H9 (cell line): ENCODE results near the gene ARHGDIA. TPM values are rescaled to one million over a fixed set of nuclear protein-coding genes. Genes with fewer than 3 reads are reported as not detected.

Experiments used
- DNase-seq: peaks from one replicate; pipeline ENCODE4 v3.0.0-alpha.2; 2017
- H2AFZ ChIP-seq: one replicate; pipeline ENCODE4 v1.6.1; 2013; ENCODE audit warnings: mild to moderate bottlenecking, low read length, control low read depth, moderate library complexity
- H2AK5ac ChIP-seq: 2 replicates; pipeline ENCODE4 v1.6.1; 2013; ENCODE audit warnings: low read length, control low read depth, mixed read lengths; ENCODE audit not compliant: insufficient read length
- H2BK120ac ChIP-seq: one replicate; pipeline ENCODE4 v1.6.1; 2013; ENCODE audit warnings: low read depth, mild to moderate bottlenecking, low read length, control low read depth, inconsistent platforms; ENCODE audit not compliant: poor library complexity, severe bottlenecking
- H2BK12ac ChIP-seq: 2 replicates; pipeline ENCODE4 v1.6.1; 2013; ENCODE audit warnings: low read length, control low read depth, mixed read lengths, low read depth; ENCODE audit not compliant: insufficient read length
- H2BK15ac ChIP-seq: 2 replicates; pipeline ENCODE4 v1.6.1; 2013; ENCODE audit warnings: low read depth, low read length, control low read depth
- H2BK20ac ChIP-seq: one replicate; pipeline ENCODE4 v1.6.1; 2013; ENCODE audit warnings: low read depth, mild to moderate bottlenecking, low read length, control low read depth, inconsistent platforms; ENCODE audit not compliant: poor library complexity, severe bottlenecking
- H2BK5ac ChIP-seq: 2 replicates; pipeline ENCODE4 v1.6.1; 2013; ENCODE audit warnings: low read length, control low read depth, mixed read lengths; ENCODE audit not compliant: insufficient read length
- H3K14ac ChIP-seq: 2 replicates; pipeline ENCODE4 v1.6.1; 2013; ENCODE audit warnings: low read length, control low read depth; ENCODE audit not compliant: insufficient read depth
- H3K18ac ChIP-seq: 2 replicates; pipeline ENCODE4 v1.6.1; 2013; ENCODE audit warnings: low read depth, mild to moderate bottlenecking, mixed read lengths, low read length, control low read depth; ENCODE audit not compliant: insufficient read length
- H3K23ac ChIP-seq: 2 replicates; pipeline ENCODE4 v1.6.1; 2013; ENCODE audit warnings: low read length, control low read depth, mixed read lengths, low read depth; ENCODE audit not compliant: insufficient read length
- H3K23me2 ChIP-seq: 2 replicates; pipeline ENCODE4 v1.6.1; 2013; ENCODE audit warnings: low read depth, mild to moderate bottlenecking, mixed read lengths, low read length, control low read depth; ENCODE audit not compliant: insufficient read length, poor library complexity, severe bottlenecking
- H3K27ac ChIP-seq: 2 replicates; pipeline ENCODE4 v1.5.1; 2013; ENCODE audit warnings: low read length, control low read depth, mixed read lengths, low read depth; ENCODE audit not compliant: insufficient read length
- H3K27me3 ChIP-seq: 2 replicates; pipeline ENCODE4 v1.6.1; 2013; ENCODE audit warnings: low read length, control low read depth, inconsistent platforms; ENCODE audit not compliant: insufficient read depth
- H3K4ac ChIP-seq: 2 replicates; pipeline ENCODE4 v1.6.1; 2013; ENCODE audit warnings: low read depth, mild to moderate bottlenecking, control low read depth, inconsistent platforms, low read length, moderate library complexity
- H3K4me1 ChIP-seq: 2 replicates; pipeline ENCODE4 v1.6.1; 2013; ENCODE audit warnings: low read length, control low read depth, inconsistent platforms; ENCODE audit not compliant: insufficient read depth
- H3K4me2 ChIP-seq: 2 replicates; pipeline ENCODE4 v1.6.1; 2013; ENCODE audit warnings: low read length, control low read depth, mixed read lengths; ENCODE audit not compliant: insufficient read length, insufficient read depth
- H3K56ac ChIP-seq: 2 replicates; pipeline ENCODE4 v1.6.1; 2013; ENCODE audit warnings: low read depth, mild to moderate bottlenecking, mixed read lengths, low read length, control low read depth; ENCODE audit not compliant: insufficient read length
- H3K79me1 ChIP-seq: 2 replicates; pipeline ENCODE4 v1.6.1; 2013; ENCODE audit warnings: low read depth, mild to moderate bottlenecking, moderate library complexity, low read length, control low read depth, inconsistent platforms; ENCODE audit not compliant: insufficient read depth, poor library complexity, severe bottlenecking
- H3K79me2 ChIP-seq: 2 replicates; pipeline ENCODE4 v1.6.1; 2013; ENCODE audit warnings: low read length, control low read depth, inconsistent platforms; ENCODE audit not compliant: insufficient read depth
- H3K9ac ChIP-seq: 2 replicates; pipeline ENCODE4 v1.6.1; 2013; ENCODE audit warnings: low read length, control low read depth, mixed read lengths; ENCODE audit not compliant: insufficient read length; ENCODE audit errors: extremely low read depth
- H3K9me3 ChIP-seq: one replicate; pipeline ENCODE4 v1.6.1; 2013; ENCODE audit warnings: low read depth, low read length, inconsistent platforms; ENCODE audit not compliant: control insufficient read depth
- H3T11ph ChIP-seq: one replicate; pipeline ENCODE4 v1.6.1; 2013; ENCODE audit warnings: mild to moderate bottlenecking, low read length, control low read depth, inconsistent platforms
- H4K20me1 ChIP-seq: one replicate; pipeline ENCODE4 v1.6.1; 2013; ENCODE audit not compliant: control insufficient read depth, insufficient read length, insufficient read depth
- H4K5ac ChIP-seq: 2 replicates; pipeline ENCODE4 v1.6.1; 2013; ENCODE audit warnings: low read depth, mild to moderate bottlenecking, mixed read lengths, low read length, control low read depth; ENCODE audit not compliant: insufficient read length
- H4K8ac ChIP-seq: replicated peaks from 2 replicates; pipeline ENCODE4 v1.6.1; 2013; ENCODE audit warnings: low read length, control low read depth, mixed read lengths, low read depth; ENCODE audit not compliant: insufficient read length
- H4K91ac ChIP-seq: 2 replicates; pipeline ENCODE4 v1.6.1; 2013; ENCODE audit warnings: low read depth, mild to moderate bottlenecking, moderate library complexity, mixed read lengths, low read length, control low read depth; ENCODE audit not compliant: insufficient read length
- H3K27ac Mint-ChIP-seq, 3 experiments: 2 replicates in 2 of 3; 3 replicates in 1 of 3; pipeline ENCODE4 v1.8.0; 2020 to 2021; ENCODE audit warnings: mixed read lengths in 3 of 3, mild to moderate bottlenecking in 1 of 3, moderate library complexity in 1 of 3
- H3K27me3 Mint-ChIP-seq: 2 replicates; pipeline ENCODE4 v1.8.0; 2021; ENCODE audit warnings: low read depth, mild to moderate bottlenecking, moderate library complexity, mixed read lengths
- H3K36me3 Mint-ChIP-seq, 3 experiments: 2 replicates in 2 of 3; 3 replicates in 1 of 3; pipeline ENCODE4 v1.8.0; 2020 to 2021; ENCODE audit warnings: low read depth in 3 of 3, mixed read lengths in 3 of 3; ENCODE audit not compliant: insufficient read depth in 1 of 3
- H3K4me1 Mint-ChIP-seq, 2 experiments: 2 replicates each; pipeline ENCODE4 v1.8.0; 2020; ENCODE audit warnings: mixed read lengths in 2 of 2
- H3K4me3 Mint-ChIP-seq, 2 experiments: 2 replicates in 1 of 2; 3 replicates in 1 of 2; pipeline ENCODE4 v1.8.0; 2020 to 2021; ENCODE audit warnings: mild to moderate bottlenecking in 2 of 2, mixed read lengths in 2 of 2, moderate library complexity in 1 of 2
- H3K9me3 Mint-ChIP-seq, 2 experiments: 2 replicates in 1 of 2; 3 replicates in 1 of 2; pipeline ENCODE4 v1.8.0; 2020; ENCODE audit warnings: mild to moderate bottlenecking in 2 of 2, mixed read lengths in 2 of 2, moderate library complexity in 1 of 2
- WGBS: extraction: QIAGEN DNeasy Blood & Tissue Kit; methylation state at CpG from one replicate; pipeline ENCODE4 v1.1.7; 2013; ENCODE audit warnings: missing lambda C conversion rate, low lambda C conversion rate, mixed read lengths; ENCODE audit not compliant: insufficient read length; ENCODE audit errors: extremely low coverage; 5-methylcytosine and 5-hydroxymethylcytosine counted together
- total RNA-seq: library from RNA; stranded (reverse); gene quantifications from 2 replicates; pipeline ENCODE4 v1.2.1, GENCODE V29; 2021
- TF ChIP-seq, protein P1 (sequence below): fragments of 200-600 bp; sonication (generic); conservative IDR thresholded peaks from 3 replicates; pipeline ENCODE4 v1.8.0; 2021; ENCODE audit warnings: antibody characterized with exemption, mild to moderate bottlenecking

Gene ARHGDIA
- total RNA-seq, 1 experiment from 2014 or later: 247 TPM

DNA sequence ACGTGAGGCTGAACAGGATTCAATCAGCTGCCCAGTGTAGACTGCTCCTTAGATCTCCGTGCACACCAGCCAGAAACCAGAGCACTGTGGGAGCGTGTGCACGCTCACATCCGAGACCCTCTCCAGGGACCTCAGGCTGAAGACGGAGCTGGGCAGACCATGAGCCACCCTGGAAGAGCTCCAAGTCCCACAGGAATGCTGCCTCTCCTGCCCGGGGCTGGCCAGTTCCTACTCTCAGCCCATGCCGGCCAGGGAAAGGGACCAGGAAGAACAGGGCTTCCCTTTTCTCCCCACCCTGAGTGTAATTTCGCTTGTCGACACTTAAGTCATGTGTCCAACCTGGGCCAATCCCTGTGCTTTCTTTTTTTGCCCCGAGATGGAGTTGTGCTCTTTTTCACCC is 13.4 kb upstream of the ARHGDIA start:
- Histone ChIP-seq H4K5ac (no peak overlapping the region), H3K18ac (no peak overlapping the region), H2BK15ac (no peak overlapping the region), H2BK5ac (no peak overlapping the region), H3K79me2 (peaks cover 4% of the 10 kb centered on the region; the same call in 1 of the 2 replicates), H3K23ac (no peak overlapping the region), H3K56ac (no peak overlapping the region), H3T11ph (no peak overlapping the region), H2BK12ac (no peak overlapping the region), H4K8ac (no peak overlapping the region), H2BK120ac (no peak overlapping the region), H3K9me3 (no peaks in the 10 kb centered on the region), H3K23me2 (no peaks in the 10 kb centered on the region), H3K4me2 (no peak overlapping the region), H4K91ac (no peak overlapping the region), H3K4me1 (no peaks in the 10 kb centered on the region), H3K4ac (no peak overlapping the region), H3K27ac (no peak overlapping the region), H2AK5ac (no peak overlapping the region), H3K14ac (no peak overlapping the region), H3K27me3 (no peaks in the 10 kb centered on the region), H3K9ac (no peak overlapping the region), H2BK20ac (no peak overlapping the region), H2AFZ (no peak overlapping the region), H3K79me1 (peaks cover 10% of the 10 kb centered on the region), H4K20me1 (no peaks in the 10 kb centered on the region)
- no peak for DNase-seq
- TF ChIP-seq, protein P1, sequence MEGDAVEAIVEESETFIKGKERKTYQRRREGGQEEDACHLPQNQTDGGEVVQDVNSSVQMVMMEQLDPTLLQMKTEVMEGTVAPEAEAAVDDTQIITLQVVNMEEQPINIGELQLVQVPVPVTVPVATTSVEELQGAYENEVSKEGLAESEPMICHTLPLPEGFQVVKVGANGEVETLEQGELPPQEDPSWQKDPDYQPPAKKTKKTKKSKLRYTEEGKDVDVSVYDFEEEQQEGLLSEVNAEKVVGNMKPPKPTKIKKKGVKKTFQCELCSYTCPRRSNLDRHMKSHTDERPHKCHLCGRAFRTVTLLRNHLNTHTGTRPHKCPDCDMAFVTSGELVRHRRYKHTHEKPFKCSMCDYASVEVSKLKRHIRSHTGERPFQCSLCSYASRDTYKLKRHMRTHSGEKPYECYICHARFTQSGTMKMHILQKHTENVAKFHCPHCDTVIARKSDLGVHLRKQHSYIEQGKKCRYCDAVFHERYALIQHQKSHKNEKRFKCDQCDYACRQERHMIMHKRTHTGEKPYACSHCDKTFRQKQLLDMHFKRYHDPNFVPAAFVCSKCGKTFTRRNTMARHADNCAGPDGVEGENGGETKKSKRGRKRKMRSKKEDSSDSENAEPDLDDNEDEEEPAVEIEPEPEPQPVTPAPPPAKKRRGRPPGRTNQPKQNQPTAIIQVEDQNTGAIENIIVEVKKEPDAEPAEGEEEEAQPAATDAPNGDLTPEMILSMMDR: no peak
- H3K4me3 Mint-ChIP-seq: no peak overlapping the region
- H3K4me1 Mint-ChIP-seq: peaks cover 3 to 4% of the 10 kb centered on the region in 2 experiments; a peak in 2 of 4 replicates
- H3K27ac Mint-ChIP-seq: 0 out of 7 replicates have a peak overlapping the region, but pooled peaks of 1 of the 3 experiments have one; percentile 44
- H3K27me3 Mint-ChIP-seq: 0 out of 2 replicates have a peak, but pooled peaks cover 1% of the 10 kb centered on the region
- no peaks in the 10 kb centered on the region for H3K9me3 Mint-ChIP-seq
- no CpG with 5 or more reads among the region's 11 CpGs for WGBS
- peaks cover 53 to 88% (median 74%) of the 10 kb centered on the region in 3 experiments for H3K36me3 Mint-ChIP-seq
